Measurements from ENCODE around the gene GOSR1.
"Not testable (repeated sequence)": the region's sequence is repeated elsewhere in the genome, so short reads cannot be mapped to it uniquely, and the experiment has no call there.

Gene GOSR1

GRCh38 chr17:30550512-30551273 is 73.5 kb downstream of the GOSR1 start:
- no peak overlapping the region for H3K4me3 ChIP-seq (ENCODE audit: low read depth, low read length)
- peak; percentile 9 for DNase-seq (ENCODE audit: low read depth, low spot score)
- no peak for TF ChIP-seq CTCF (IDR thresholded peaks at IDR 0.05; ENCODE audit: low read depth, low read length)

GRCh38 chr17:30551274-30551995 is 74.2 kb downstream of the GOSR1 start:
- in situ Hi-C loops (cut with HindIII; ENCODE audit: low sequenced_read_pairs); DNase-seq (ENCODE audit: low read depth, low spot score); H3K4me3 ChIP-seq (ENCODE audit: low read depth, low read length): not testable (repeated sequence)

More at GRCh38 chr17:30550512-30551273, 73.5 kb downstream of the GOSR1 start:
- in situ Hi-C loops (cut with HindIII; ENCODE audit: low sequenced_read_pairs): no loop called here

GRCh38 chr17:30551996-30552339 is 74.8 kb downstream of the GOSR1 start:
- H3K4me3 ChIP-seq (ENCODE audit: low read depth, low read length): no peak overlapping the region
- in situ Hi-C loops (cut with HindIII; ENCODE audit: low sequenced_read_pairs): no loop called here
- no peak for DNase-seq (ENCODE audit: low read depth, low spot score)
- TF ChIP-seq CTCF (IDR thresholded peaks at IDR 0.05; ENCODE audit: low read depth, low read length): no peak

GRCh38 chr17:30552994-30553566 is 75.9 kb downstream of the GOSR1 start:
- no peak for TF ChIP-seq CTCF (IDR thresholded peaks at IDR 0.05; ENCODE audit: low read depth, low read length)
- DNase-seq (ENCODE audit: low read depth, low spot score): no peak
- in situ Hi-C loops (cut with HindIII; ENCODE audit: low sequenced_read_pairs): no loop called here
- H3K4me3 ChIP-seq (ENCODE audit: low read depth, low read length): no peak overlapping the region

GRCh38 chr17:30553823-30554440 is 76.7 kb downstream of the GOSR1 start:
- DNase-seq (ENCODE audit: low read depth, low spot score); in situ Hi-C loops (cut with HindIII; ENCODE audit: low sequenced_read_pairs): not testable (repeated sequence)

GRCh38 chr17:30554839-30555751 is 77.9 kb downstream of the GOSR1 start:
- no peak overlapping the region for H3K4me3 ChIP-seq (ENCODE audit: low read depth, low read length)
- in situ Hi-C loops (cut with HindIII; ENCODE audit: low sequenced_read_pairs): no loop called here
- DNase-seq (ENCODE audit: low read depth, low spot score): no peak
- peak; percentile 27 for TF ChIP-seq CTCF (IDR thresholded peaks at IDR 0.05; ENCODE audit: low read depth, low read length)

More at GRCh38 chr17:30553823-30554440, 76.7 kb downstream of the GOSR1 start:
- not testable (repeated sequence) for H3K4me3 ChIP-seq (ENCODE audit: low read depth, low read length)

GRCh38 chr17:30555942-30556341 is 78.7 kb downstream of the GOSR1 start:
- TF ChIP-seq CTCF (IDR thresholded peaks at IDR 0.05; ENCODE audit: low read depth, low read length): no peak
- in situ Hi-C loops (cut with HindIII; ENCODE audit: low sequenced_read_pairs): no loop called here
- no peak for DNase-seq (ENCODE audit: low read depth, low spot score)

More at GRCh38 chr17:30555942-30556341, 78.7 kb downstream of the GOSR1 start:
- H3K4me3 ChIP-seq (ENCODE audit: low read depth, low read length): no peak overlapping the region
